Aortic smooth muscle cell (primary cell): ENCODE measurements around the gene NEK3. TPM values are rescaled to one million over a fixed set of nuclear protein-coding genes. Genes with fewer than 3 reads are reported as not detected.

Source experiments
- total RNA-seq: library from RNA; depleted of rRNA; stranded (reverse); fragments of >200 nt; gene quantifications from 2 replicates; pipeline ENCODE4 v1.2.3, GENCODE V29; 2014

NEK3 gene
- 12.6 and 14.8 TPM in 2 replicates for total RNA-seq

GRCh38 chr13:52159159-52159982 lies at the start of gene NEK3:
TSS of gene NEK3 (minus strand) at chr13:52159597. CDS start at chr13:52156191, 3,406 bp downstream.

DNA sequence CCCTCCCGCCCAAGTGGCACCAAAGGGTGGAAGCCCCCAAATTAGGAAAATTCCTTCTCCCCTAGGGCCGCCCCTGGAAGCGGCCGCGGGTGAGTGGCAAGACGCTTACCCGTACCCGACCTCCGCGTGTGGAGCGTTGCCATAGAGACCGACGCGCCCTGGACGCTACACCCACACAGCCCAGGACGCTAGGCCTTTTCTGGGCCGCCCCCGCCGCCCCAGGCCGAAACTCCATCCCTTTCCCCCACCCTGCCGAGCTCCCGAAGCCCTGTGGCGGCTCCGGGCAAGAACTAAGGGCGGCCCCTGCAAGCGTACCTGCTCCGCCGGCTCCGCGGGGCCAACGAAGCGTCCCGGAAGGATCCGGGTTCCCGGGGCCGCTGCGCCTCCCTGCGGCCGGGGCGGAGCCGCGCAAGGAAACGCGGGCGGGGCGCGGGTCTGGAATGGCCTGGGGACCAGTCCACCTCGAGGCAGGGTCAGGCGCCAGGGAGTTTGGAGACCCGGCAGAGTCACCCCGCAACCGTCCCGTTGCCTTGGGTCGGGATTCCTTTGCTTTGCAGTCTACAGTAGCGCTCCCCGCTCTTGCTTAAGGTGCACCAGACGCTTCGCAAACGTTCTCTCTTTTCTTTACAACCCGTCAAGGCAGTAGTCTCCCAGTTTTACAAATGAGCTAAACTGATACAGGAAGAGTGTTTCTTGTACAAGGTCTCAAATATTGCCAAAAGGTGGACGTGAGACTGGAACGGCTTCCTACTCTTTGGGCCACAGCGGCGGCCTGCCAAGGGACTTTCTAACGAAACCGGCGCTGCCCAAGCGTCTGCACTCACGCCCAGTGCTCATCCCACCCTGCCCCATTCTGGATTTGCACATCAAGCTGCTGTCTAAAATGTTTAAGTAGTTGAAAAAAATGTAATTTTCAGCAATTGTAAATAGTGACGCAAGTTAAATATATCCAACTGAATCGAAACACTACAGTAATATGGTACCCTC lies 30.4 kb downstream of the NEK3 start, which contains the start of gene NEK5:
TSS of gene NEK5 (minus strand) at position 360 of the 987 bp plus-strand sequence. CDS start 1,591 bp downstream, outside the sequence.

Other genes starting within 250 kb of the NEK3 start
- 1.3 and 1.9 TPM in 2 replicates for gene ATP7B, start 148.1 kb downstream of the NEK3 start, total RNA-seq
- 18.4 and 18.8 TPM in 2 replicates for gene ALG11, start 147.2 kb downstream of the NEK3 start, total RNA-seq
- gene UTP14C, start 134.9 kb downstream of the NEK3 start, total RNA-seq, result 15.5 and 16.2 TPM in 2 replicates
- 0.13 and 0.25 TPM in 2 replicates for gene NEK5, start 30.5 kb downstream of the NEK3 start, total RNA-seq
- 5.6 and 6.9 TPM in 2 replicates for gene THSD1, start 246.6 kb upstream of the NEK3 start, total RNA-seq